NOMO-1 treated with DMSO at 0.1 percent for 48 hours (cell line): ENCODE results near the gene HMCN1.
"Not testable (repeated sequence)": the region's sequence is repeated elsewhere in the genome, so short reads cannot be mapped to it uniquely, and the experiment has no call there.

Experiments used
- DNase-seq: peaks from one replicate; lab custom pipeline; 2025; ENCODE audit not compliant: unreplicated experiment; lab: John Stamatoyannopoulos, UW

The HMCN1 gene

GRCh38 chr1:185846672-185847444 is 112.7 kb downstream of the HMCN1 start:
- DNase-seq = no peak

GRCh38 chr1:185849014-185849413 is 114.8 kb downstream of the HMCN1 start:
- no peak for DNase-seq

- no peak for DNase-seq
Observed at GRCh38 chr1:185850366-185850765, 116.2 kb downstream of the HMCN1 start.

- DNase-seq = no peak
Observed at GRCh38 chr1:185853739-185854138, 119.5 kb downstream of the HMCN1 start.

- no peak for DNase-seq
Observed at GRCh38 chr1:185856482-185856881, 122.3 kb downstream of the HMCN1 start.

GRCh38 chr1:185857442-185857841 is 123.3 kb downstream of the HMCN1 start:
- no peak for DNase-seq

GRCh38 chr1:185860311-185860710 is 126.1 kb downstream of the HMCN1 start:
- no peak for DNase-seq

GRCh38 chr1:185860859-185861258 is 126.7 kb downstream of the HMCN1 start:
- DNase-seq = no peak

- no peak for DNase-seq
Observed at GRCh38 chr1:185861630-185862029, 127.4 kb downstream of the HMCN1 start.

GRCh38 chr1:185862235-185862634 is 128.0 kb downstream of the HMCN1 start:
- DNase-seq = no peak

GRCh38 chr1:185864331-185864730 is 130.1 kb downstream of the HMCN1 start:
- no peak for DNase-seq

GRCh38 chr1:185864889-185865517 is 130.8 kb downstream of the HMCN1 start:
- DNase-seq = no peak

- no peak for DNase-seq
Observed at GRCh38 chr1:185869590-185869989, 135.4 kb downstream of the HMCN1 start.

GRCh38 chr1:185871627-185872150 is 137.5 kb downstream of the HMCN1 start:
- no peak for DNase-seq

- DNase-seq = no peak
Observed at GRCh38 chr1:185874246-185874645, 140.1 kb downstream of the HMCN1 start.

- no peak for DNase-seq
Observed at GRCh38 chr1:185880330-185880729, 146.1 kb downstream of the HMCN1 start.

GRCh38 chr1:185880779-185881333 is 146.7 kb downstream of the HMCN1 start:
- no peak for DNase-seq

- no peak for DNase-seq
Observed at GRCh38 chr1:185886046-185886445, 151.9 kb downstream of the HMCN1 start.

- no peak for DNase-seq
Observed at GRCh38 chr1:185886671-185887070, 152.5 kb downstream of the HMCN1 start.

- DNase-seq = not testable (repeated sequence)
Observed at GRCh38 chr1:185892831-185893403, 158.7 kb downstream of the HMCN1 start.

- no peak for DNase-seq
Observed at GRCh38 chr1:185894791-185895190, 160.6 kb downstream of the HMCN1 start.
